IMR-90 (cell line): Measurements from ENCODE around the gene GDF15. TPM values are rescaled to one million over a fixed set of nuclear protein-coding genes. Genes with fewer than 3 reads are reported as not detected.

Experiments
- ATAC-seq: fragments of 200-7000 bp; cut with Tn5 transposase; 2 replicates; pipeline ENCODE4 v1.9.1; 2020; ENCODE audit warnings: low read depth, mild to moderate bottlenecking, moderate library complexity
- BruUV-seq: library from RNA; stranded (reverse); fragments of 400-500 nt; replicated peaks from 2 replicates; lab custom pipeline; 2021; lab: Mats Ljungman, UMichigan
- CTCF ChIA-PET: fragments of 300-600 bp; formaldehyde crosslinking; extraction: SDS; loops from one replicate; lab custom pipeline; 2021; ENCODE audit warnings: antibody characterized with exemption; lab: Yijun Ruan, JAX
- POLR2A ChIA-PET: fragments of 300-600 bp; sonication (Branson Sonifier 250); formaldehyde crosslinking; loops from one replicate; lab custom pipeline; 2022; ENCODE audit warnings: antibody characterized with exemption; ENCODE audit not compliant: unreplicated experiment; lab: Charles Lee
- DNase-seq: peaks from one replicate; pipeline ENCODE4 v3.0.0; 2013
- H2AFZ ChIP-seq: replicated peaks from 2 replicates; pipeline ENCODE3; 2013; ENCODE audit warnings: low read length, mild to moderate bottlenecking; ENCODE audit not compliant: poor library complexity
- H2AK5ac ChIP-seq: 2 replicates; pipeline ENCODE4 v1.6.1; 2013; ENCODE audit warnings: low read depth, low read length, inconsistent platforms
- H2AK9ac ChIP-seq: replicated peaks from 2 replicates; pipeline ENCODE3; 2013; ENCODE audit warnings: mild to moderate bottlenecking, low read depth, low read length, moderate library complexity; ENCODE audit not compliant: poor library complexity
- H2BK120ac ChIP-seq: 2 replicates; pipeline ENCODE4 v1.6.1; 2013; ENCODE audit warnings: low read depth, low read length, inconsistent platforms
- H2BK15ac ChIP-seq: 3 replicates; pipeline ENCODE4 v1.6.1; 2013; ENCODE audit warnings: low read depth, low read length, inconsistent platforms
- H2BK20ac ChIP-seq: 2 replicates; pipeline ENCODE4 v1.6.1; 2013; ENCODE audit warnings: low read depth, mild to moderate bottlenecking, inconsistent platforms, low read length, moderate library complexity
- H2BK5ac ChIP-seq: 2 replicates; pipeline ENCODE4 v1.6.1; 2013; ENCODE audit warnings: mild to moderate bottlenecking, low read depth, low read length, inconsistent platforms; ENCODE audit not compliant: poor library complexity, severe bottlenecking
- H3K14ac ChIP-seq: replicated peaks from 2 replicates; pipeline ENCODE4 v1.6.1; 2013; ENCODE audit warnings: low read depth, low read length, inconsistent platforms
- H3K18ac ChIP-seq: 2 replicates; pipeline ENCODE4 v1.6.1; 2013; ENCODE audit warnings: low read depth, low read length, control low read depth
- H3K23ac ChIP-seq: 2 replicates; pipeline ENCODE4 v1.6.1; 2013; ENCODE audit warnings: low read depth, low read length, inconsistent platforms
- H3K27ac ChIP-seq: 2 replicates; pipeline ENCODE4 v1.5.1; 2013; ENCODE audit warnings: mild to moderate bottlenecking, control low read depth, low read length; ENCODE audit not compliant: insufficient read depth
- H3K27me3 ChIP-seq: 2 replicates; pipeline ENCODE4 v1.6.1; 2013; ENCODE audit warnings: low read length; ENCODE audit not compliant: control insufficient read depth, insufficient read depth
- H3K36me3 ChIP-seq: 2 replicates; pipeline ENCODE4 v1.6.1; 2013; ENCODE audit warnings: low read length, mixed read lengths; ENCODE audit not compliant: control insufficient read depth, insufficient read depth
- H3K4ac ChIP-seq: 2 replicates; pipeline ENCODE4 v1.6.1; 2013; ENCODE audit warnings: low read depth, low read length, inconsistent platforms
- H3K4me1 ChIP-seq: 2 replicates; pipeline ENCODE4 v1.6.1; 2013; ENCODE audit warnings: low read length, mixed read lengths; ENCODE audit not compliant: control insufficient read depth, insufficient read depth
- H3K4me2 ChIP-seq: 2 replicates; pipeline ENCODE4 v1.6.1; 2013; ENCODE audit warnings: low read depth, mild to moderate bottlenecking, control low read depth, low read length, moderate library complexity
- H3K4me3 ChIP-seq: 2 replicates; pipeline ENCODE4 v1.5.1; 2013; ENCODE audit warnings: low read depth, mild to moderate bottlenecking, control low read depth, low read length, moderate library complexity; ENCODE audit not compliant: insufficient read depth
- H3K56ac ChIP-seq: 2 replicates; pipeline ENCODE4 v1.6.1; 2013; ENCODE audit warnings: low read length, inconsistent platforms; ENCODE audit not compliant: insufficient read depth; ENCODE audit errors: extremely low read depth
- H3K79me1 ChIP-seq, 2 experiments: 2 replicates each; pipeline ENCODE4 v1.6.1; 2013; ENCODE audit warnings: low read length in 2 of 2, inconsistent platforms in 1 of 2, low read depth in 1 of 2
- H3K9ac ChIP-seq: 2 replicates; pipeline ENCODE4 v1.6.1; 2013; ENCODE audit warnings: low read depth, low read length, control low read depth
- H3K9me1 ChIP-seq: 2 replicates; pipeline ENCODE4 v1.6.1; 2013; ENCODE audit warnings: low read length, inconsistent platforms; ENCODE audit not compliant: insufficient read depth
- H3K9me3 ChIP-seq: 2 replicates; pipeline ENCODE4 v1.6.1; 2013; ENCODE audit warnings: low read length; ENCODE audit not compliant: control insufficient read depth, insufficient read depth
- H4K20me1 ChIP-seq: 2 replicates; pipeline ENCODE4 v1.6.1; 2013; ENCODE audit warnings: low read length, inconsistent platforms; ENCODE audit not compliant: insufficient read depth
- H4K5ac ChIP-seq: 2 replicates; pipeline ENCODE4 v1.6.1; 2013; ENCODE audit warnings: mild to moderate bottlenecking, low read depth, low read length, control low read depth
- H4K8ac ChIP-seq, 2 experiments: 2 replicates each; pipeline ENCODE4 v1.6.1; 2013; ENCODE audit warnings: low read depth in 2 of 2, low read length in 2 of 2, control low read depth in 1 of 2, inconsistent platforms in 1 of 2
- H4K91ac ChIP-seq: 2 replicates; pipeline ENCODE4 v1.6.1; 2013; ENCODE audit warnings: low read depth, low read length, inconsistent platforms; ENCODE audit not compliant: insufficient read depth
- BHLHE40 ChIP-seq: fragments of 150-350 bp; IDR thresholded peaks from 2 replicates; pipeline ENCODE4 v1.6.1; 2016; ENCODE audit warnings: mild to moderate bottlenecking, low read depth, low read length
- CEBPB ChIP-seq: IDR thresholded peaks from 2 replicates; pipeline ENCODE4 v1.6.1; 2012; ENCODE audit warnings: low read depth, low read length, improper control_type of control experiment
- CHD1 ChIP-seq: IDR thresholded peaks from 2 replicates; pipeline ENCODE4 v1.6.1; 2012; ENCODE audit warnings: low read depth, low read length, improper control_type of control experiment
- ELK1 ChIP-seq: fragments of 150-350 bp; IDR thresholded peaks from 2 replicates; pipeline ENCODE4 v1.6.1; 2016; ENCODE audit warnings: low read depth, mild to moderate bottlenecking, low read length, moderate library complexity, borderline replicate concordance
- FOS ChIP-seq: fragments of 150-350 bp; IDR thresholded peaks from 2 replicates; pipeline ENCODE4 v1.6.1; 2016; ENCODE audit warnings: low read depth, low read length
- MAFK ChIP-seq: IDR thresholded peaks from 2 replicates; pipeline ENCODE4 v1.6.1; 2012; ENCODE audit warnings: low read depth, low read length, improper control_type of control experiment
- MAZ ChIP-seq: IDR thresholded peaks from 2 replicates; pipeline ENCODE4 v1.6.1; 2012; ENCODE audit warnings: low read depth, mild to moderate bottlenecking, low read length, improper control_type of control experiment, moderate library complexity, borderline replicate concordance
- MXI1 ChIP-seq: IDR thresholded peaks from 2 replicates; pipeline ENCODE4 v1.6.1; 2012; ENCODE audit warnings: low read depth, mild to moderate bottlenecking, low read length, moderate library complexity, borderline replicate concordance
- NFE2L2 ChIP-seq: fragments of 150-350 bp; IDR thresholded peaks from 2 replicates; pipeline ENCODE4 v1.6.1; 2016; ENCODE audit warnings: low read depth, mild to moderate bottlenecking, low read length
- POLR2A ChIP-seq: IDR thresholded peaks from 2 replicates; pipeline ENCODE4 v1.6.1; 2012; ENCODE audit warnings: mild to moderate bottlenecking, low read depth, low read length
- RAD21 ChIP-seq: IDR thresholded peaks from 2 replicates; pipeline ENCODE4 v1.6.1; 2012; ENCODE audit warnings: low read length, improper control_type of control experiment
- RCOR1 ChIP-seq: IDR thresholded peaks from 2 replicates; pipeline ENCODE4 v1.6.1; 2012; ENCODE audit warnings: mild to moderate bottlenecking, low read length, improper control_type of control experiment; ENCODE audit not compliant: insufficient replicate concordance
- RFX5 ChIP-seq: IDR thresholded peaks from 2 replicates; pipeline ENCODE4 v1.8.0; 2012; ENCODE audit warnings: low read depth, mild to moderate bottlenecking, low read length, moderate library complexity
- SMC3 ChIP-seq: fragments of 150-350 bp; IDR thresholded peaks from 2 replicates; pipeline ENCODE4 v1.6.1; 2016; ENCODE audit warnings: low read depth, mild to moderate bottlenecking, antibody characterized with exemption, low read length, moderate library complexity
- dilution Hi-C: fragments of 300-500 bp; cut with HindIII; formaldehyde crosslinking; loops from one replicate; pipeline ENCODE4 v1.14.3; 2018; ENCODE audit warnings: low sequenced_read_pairs; ENCODE audit not compliant: unreplicated experiment
- in situ Hi-C: fragments of 300-500 bp; cut with MboI; formaldehyde crosslinking; loops from 3 replicates; pipeline ENCODE4 v1.14.3; 2019; ENCODE audit warnings: low sequenced_read_pairs, inconsistent platforms, mixed read lengths
- intact Hi-C: fragments of 100-400 bp; cut with micrococcal nuclease; formaldehyde crosslinking; loops from 2 replicates; pipeline ENCODE4 v1.10.0; 2022
- polyA plus RNA-seq, 3 experiments: library from polyadenylated mRNA; depleted of rRNA; stranded (reverse); fragments of >200 nt; gene quantifications; 2 replicates each; pipeline ENCODE4 v1.2.3, GENCODE V29; 2012; ENCODE audit warnings: low replicate concordance in 1 of 3
- total RNA-seq: library from RNA; depleted of rRNA; stranded (reverse); fragments of >200 nt; gene quantifications from 2 replicates; pipeline ENCODE4 v1.2.3, GENCODE V29; 2012
- TF ChIP-seq, protein P1 (sequence below): conservative IDR thresholded peaks from 2 replicates; pipeline ENCODE4 v1.5.1; 2012; ENCODE audit warnings: mild to moderate bottlenecking, low read depth, low read length, improper control_type of control experiment
- TF ChIP-seq, protein P2 (sequence below): fragments of 150-350 bp; IDR thresholded peaks from 2 replicates; pipeline ENCODE4 v1.6.1; 2017; ENCODE audit warnings: mild to moderate bottlenecking, antibody characterized with exemption, low read length, low read depth

GDF15 gene
- total and polyA plus RNA-seq, 2 of the 4 experiments (the other 2 are of a cell fraction) = 5.6 to 49.8 TPM

- CTCF ChIA-PET = interaction anchor here (1.0 to 1.3 kb wide), 3 partner anchors 8 to 110 kb away, joined by 3 to 4 read pairs (median 3); partner anchors contain the start of gene LRRC25
- Histone ChIP-seq H2AK5ac (no peak overlapping the region), H3K18ac (no peak overlapping the region), H3K36me3 (peaks cover 9% of the 10 kb centered on the region; the same call in 1 of the 2 replicates), H2BK120ac (no peak overlapping the region), H3K23ac (no peak overlapping the region), H3K4me3 (no peak overlapping the region), H3K4ac (no peak overlapping the region), H2BK20ac (no peak overlapping the region), H3K27ac (no peak overlapping the region), H2BK15ac (no peak overlapping the region; the same call in 2 of the 3 replicates), H3K9ac (no peak overlapping the region), H3K56ac (no peak overlapping the region), H3K4me1 (peaks cover 9% of the 10 kb centered on the region; the same call in 1 of the 2 replicates), H4K5ac (no peak overlapping the region), H3K9me3 (no peaks in the 10 kb centered on the region), H4K8ac (no peak overlapping the region), H4K20me1 (peaks cover 24% of the 10 kb centered on the region), H3K14ac (no peak overlapping the region), H4K91ac (no peak overlapping the region), H3K9me1 (peaks cover 5% of the 10 kb centered on the region; the same call in 1 of the 2 replicates), H3K4me2 (no peak overlapping the region), H3K27me3 (no peaks in the 10 kb centered on the region), H2AFZ (no peak overlapping the region), H2AK9ac (no peak overlapping the region), H3K79me1 (peaks cover 0 to 34% of the 10 kb centered on the region in 2 experiments; a peak in 3 of 4 replicates), H2BK5ac (no peak overlapping the region)
- no peak for TF ChIP-seq MAZ
- TF ChIP-seq RFX5 = no peak
- TF ChIP-seq CEBPB = no peak
- TF ChIP-seq POLR2A = no peak
- no peak for TF ChIP-seq ELK1
- TF ChIP-seq MXI1 = no peak
- no peak for TF ChIP-seq CHD1
- TF ChIP-seq, protein P1, sequence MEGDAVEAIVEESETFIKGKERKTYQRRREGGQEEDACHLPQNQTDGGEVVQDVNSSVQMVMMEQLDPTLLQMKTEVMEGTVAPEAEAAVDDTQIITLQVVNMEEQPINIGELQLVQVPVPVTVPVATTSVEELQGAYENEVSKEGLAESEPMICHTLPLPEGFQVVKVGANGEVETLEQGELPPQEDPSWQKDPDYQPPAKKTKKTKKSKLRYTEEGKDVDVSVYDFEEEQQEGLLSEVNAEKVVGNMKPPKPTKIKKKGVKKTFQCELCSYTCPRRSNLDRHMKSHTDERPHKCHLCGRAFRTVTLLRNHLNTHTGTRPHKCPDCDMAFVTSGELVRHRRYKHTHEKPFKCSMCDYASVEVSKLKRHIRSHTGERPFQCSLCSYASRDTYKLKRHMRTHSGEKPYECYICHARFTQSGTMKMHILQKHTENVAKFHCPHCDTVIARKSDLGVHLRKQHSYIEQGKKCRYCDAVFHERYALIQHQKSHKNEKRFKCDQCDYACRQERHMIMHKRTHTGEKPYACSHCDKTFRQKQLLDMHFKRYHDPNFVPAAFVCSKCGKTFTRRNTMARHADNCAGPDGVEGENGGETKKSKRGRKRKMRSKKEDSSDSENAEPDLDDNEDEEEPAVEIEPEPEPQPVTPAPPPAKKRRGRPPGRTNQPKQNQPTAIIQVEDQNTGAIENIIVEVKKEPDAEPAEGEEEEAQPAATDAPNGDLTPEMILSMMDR = no peak
- TF ChIP-seq, protein P2, sequence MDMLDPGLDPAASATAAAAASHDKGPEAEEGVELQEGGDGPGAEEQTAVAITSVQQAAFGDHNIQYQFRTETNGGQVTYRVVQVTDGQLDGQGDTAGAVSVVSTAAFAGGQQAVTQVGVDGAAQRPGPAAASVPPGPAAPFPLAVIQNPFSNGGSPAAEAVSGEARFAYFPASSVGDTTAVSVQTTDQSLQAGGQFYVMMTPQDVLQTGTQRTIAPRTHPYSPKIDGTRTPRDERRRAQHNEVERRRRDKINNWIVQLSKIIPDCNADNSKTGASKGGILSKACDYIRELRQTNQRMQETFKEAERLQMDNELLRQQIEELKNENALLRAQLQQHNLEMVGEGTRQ = no peak
- TF ChIP-seq BHLHE40 = no peak
- TF ChIP-seq FOS = no peak
- TF ChIP-seq RAD21 = no peak
- no peak for TF ChIP-seq RCOR1
- TF ChIP-seq MAFK = no peak
- TF ChIP-seq NFE2L2 = no peak
- TF ChIP-seq SMC3 = no peak
- no TSS peak for BruUV-seq
- dilution Hi-C loops (no loop called here), intact Hi-C loops (no loop called here), in situ Hi-C loops (no loop called here)
- ATAC-seq (no peak), DNase-seq (no peak)
- POLR2A ChIA-PET = no interaction called here
Observed at GRCh38 chr19:18389726-18390064, 3.7 kb downstream of the GDF15 start.
